Hindlimb muscle (tissue), 1 donor: ENCODE measurements around the gene BAIAP3. TPM values are rescaled to one million over a fixed set of nuclear protein-coding genes. Genes with fewer than 3 reads are reported as not detected.
"Not testable (repeated sequence)": the region's sequence is repeated elsewhere in the genome, so short reads cannot be mapped to it uniquely, and the experiment has no call there.

Experiments used
- DNase-seq: peaks from one replicate; pipeline ENCODE4 v3.0.0-alpha.2; 2013
- polyA plus RNA-seq: library from polyadenylated mRNA; unstranded; fragments of 120-200 nt; gene quantifications from one replicate; pipeline ENCODE4 v1.2.1, GENCODE V29; 2013; ENCODE audit not compliant: insufficient read length

Gene BAIAP3
- polyA plus RNA-seq = 0.72 TPM

DNA sequence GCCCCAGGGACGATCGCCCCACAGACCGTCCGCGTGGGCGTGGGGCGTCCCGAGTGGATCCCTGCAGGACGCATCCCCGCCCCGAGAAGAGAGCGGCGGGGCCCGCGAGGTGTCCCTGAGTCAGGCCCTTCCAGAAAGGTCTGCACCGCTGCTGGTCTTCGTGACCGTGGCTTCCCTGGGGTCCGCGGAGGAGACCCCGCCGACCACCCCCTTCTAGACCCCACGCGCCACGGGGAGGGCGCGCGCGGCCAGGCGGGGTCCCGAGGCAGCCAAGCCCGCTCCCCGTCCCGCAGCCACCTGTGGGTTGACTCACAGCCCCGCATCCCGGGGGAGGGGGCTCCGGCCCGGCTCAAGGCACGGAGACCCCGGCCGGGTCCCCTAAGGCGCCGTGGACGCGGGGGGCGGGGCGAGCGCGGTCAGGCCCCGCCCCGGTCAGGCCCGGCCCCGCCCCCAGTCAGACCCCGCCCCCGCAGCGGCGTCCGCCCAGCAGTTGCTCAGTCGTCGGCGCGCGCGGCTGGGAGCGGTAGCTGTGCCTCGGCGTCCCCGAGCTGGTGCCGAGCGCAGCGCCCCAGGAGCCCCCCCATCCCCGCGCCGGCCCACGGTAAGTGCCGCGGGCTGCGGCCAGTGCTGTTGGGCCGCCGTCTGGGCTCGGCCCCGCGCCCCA lies at the start of gene BAIAP3:
Gene BAIAP3, plus strand, starts transcription at position 497 of the 664 bp plus-strand sequence. CDS start 4,905 bp downstream, outside the sequence.
- DNase-seq = no peak

GRCh38 chr16:1283996-1284616 lies 49.3 kb upstream of the BAIAP3 start:
- no peak for DNase-seq

DNA sequence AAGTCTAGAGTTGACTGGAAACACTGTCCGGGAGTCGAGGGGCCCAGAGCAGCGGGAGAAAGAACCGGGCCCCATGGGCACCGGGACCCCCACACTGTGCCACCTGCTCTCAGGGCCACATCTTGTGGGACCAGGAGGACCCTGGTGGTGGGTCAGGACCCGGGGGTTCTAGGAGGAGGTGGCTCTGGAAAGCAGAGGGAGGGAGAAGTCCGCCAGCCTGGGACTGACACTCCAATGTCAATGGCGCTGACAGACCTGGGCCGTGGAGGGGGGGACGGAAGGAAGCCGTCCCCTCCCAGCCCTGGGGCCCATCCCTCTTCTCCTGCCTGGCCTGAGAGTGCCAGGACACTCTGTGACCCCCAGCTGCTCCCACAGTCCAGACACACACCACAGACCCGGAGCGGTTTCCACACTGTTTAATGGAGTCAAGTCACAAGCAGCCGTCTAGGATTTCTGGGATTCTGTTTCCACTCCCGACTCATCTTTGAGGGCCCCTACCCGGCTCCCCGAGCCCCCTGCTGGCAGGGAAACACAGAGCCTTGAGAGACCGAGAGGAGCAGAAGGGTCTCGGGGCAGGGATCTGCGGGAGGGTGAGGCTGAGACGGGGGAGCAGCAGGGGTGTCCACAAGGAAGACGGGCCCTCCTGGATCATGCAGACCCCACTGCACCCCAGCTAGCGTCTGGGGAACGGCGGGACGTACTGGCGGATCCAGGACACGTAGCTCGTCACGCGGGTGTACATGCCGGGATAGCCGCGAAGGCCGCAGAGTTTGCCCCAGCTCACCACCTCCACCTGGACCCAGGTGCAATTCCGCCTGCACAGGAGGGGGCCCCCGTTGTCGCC lies 47.6 kb upstream of the BAIAP3 start:
- no peak for DNase-seq

- no peak for DNase-seq
Observed at GRCh38 chr16:1286513-1287094, 46.8 kb upstream of the BAIAP3 start.

GRCh38 chr16:1287982-1288670 lies 45.3 kb upstream of the BAIAP3 start:
- DNase-seq = no peak

DNA sequence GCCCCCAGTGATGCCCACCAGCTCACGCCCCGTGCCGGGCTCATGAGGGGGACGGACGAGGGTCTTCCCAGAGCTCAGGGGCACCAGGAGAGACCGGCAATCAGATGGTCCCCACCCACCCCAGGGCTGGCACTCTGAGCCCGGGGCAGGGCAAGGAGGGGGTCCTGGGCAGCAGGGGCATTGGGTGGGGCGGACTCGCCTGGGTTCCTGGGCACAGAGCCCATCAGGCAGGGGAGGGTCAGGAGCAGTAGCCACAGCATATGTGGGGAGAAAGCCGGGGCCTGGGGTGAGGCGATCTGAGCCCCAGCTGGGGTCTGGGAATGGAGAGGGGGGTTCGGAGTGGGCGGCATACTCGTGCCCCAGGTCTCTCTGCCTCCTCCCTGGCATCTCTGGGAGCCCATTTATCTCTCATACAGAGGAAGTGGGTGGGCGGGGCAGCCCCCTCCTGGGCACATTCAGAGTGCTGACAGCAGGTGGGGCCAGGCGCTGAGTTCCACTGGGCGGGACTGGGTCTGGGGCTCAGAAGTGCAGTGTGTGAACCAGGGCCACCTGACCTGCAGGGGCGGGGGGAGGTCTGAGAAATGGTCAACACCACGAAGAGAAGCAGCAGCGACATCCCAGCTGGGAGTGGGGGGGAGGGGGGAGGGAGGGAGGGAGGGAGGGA lies 44.5 kb upstream of the BAIAP3 start:
- no peak for DNase-seq

DNA sequence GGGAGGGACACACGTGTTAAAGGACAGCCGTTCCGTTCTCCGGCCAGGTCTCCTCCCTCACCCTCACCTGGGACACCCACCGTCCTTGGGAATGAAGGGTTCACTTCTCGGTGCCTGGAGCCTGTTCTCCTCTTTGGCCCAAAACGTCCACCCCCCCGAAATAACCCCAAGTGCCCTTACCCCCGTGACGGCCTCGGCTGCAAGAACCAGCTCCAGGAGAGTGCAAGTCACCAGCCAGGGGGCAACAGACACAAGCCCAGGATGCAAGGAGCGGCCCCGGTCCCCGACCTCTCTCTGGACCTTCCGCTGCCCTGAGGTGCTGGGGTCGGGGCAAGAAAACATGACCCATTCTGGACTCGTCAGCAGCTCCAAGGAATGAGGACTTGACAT lies 44.0 kb upstream of the BAIAP3 start:
- no peak for DNase-seq

DNA sequence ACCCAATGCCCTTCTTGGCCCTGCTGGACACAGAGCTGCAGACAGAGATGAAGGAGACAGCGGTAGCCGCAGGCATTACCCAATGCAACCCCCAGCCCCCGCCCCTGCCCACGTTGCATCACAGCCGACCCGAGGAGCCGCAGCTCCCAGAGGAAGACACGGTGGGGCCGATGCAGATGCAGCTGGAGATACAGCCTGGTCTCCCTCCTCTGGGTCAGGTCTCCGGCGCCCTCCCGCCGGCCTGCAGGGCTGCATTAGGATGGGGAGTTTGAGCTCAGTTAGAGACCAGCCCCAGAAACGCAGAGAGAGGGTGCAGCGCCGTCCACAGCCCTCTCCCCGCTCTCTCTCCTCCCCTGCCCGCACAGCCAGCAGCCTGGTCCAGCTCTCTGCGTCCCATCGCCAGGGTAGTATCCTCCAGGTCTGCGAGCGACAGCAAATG lies 43.4 kb upstream of the BAIAP3 start:
- no peak for DNase-seq

GRCh38 chr16:1290860-1291575 lies 42.4 kb upstream of the BAIAP3 start:
- no peak for DNase-seq

GRCh38 chr16:1291576-1291974 lies 41.9 kb upstream of the BAIAP3 start:
- no peak for DNase-seq

GRCh38 chr16:1292208-1292607 lies 41.2 kb upstream of the BAIAP3 start:
- not testable (repeated sequence) for DNase-seq

GRCh38 chr16:1292808-1293207 lies 40.6 kb upstream of the BAIAP3 start:
- not testable (repeated sequence) for DNase-seq

GRCh38 chr16:1293921-1294656 lies 39.4 kb upstream of the BAIAP3 start:
- DNase-seq = no peak

- no peak for DNase-seq
Observed at GRCh38 chr16:1295465-1295864, 38.0 kb upstream of the BAIAP3 start.

DNA sequence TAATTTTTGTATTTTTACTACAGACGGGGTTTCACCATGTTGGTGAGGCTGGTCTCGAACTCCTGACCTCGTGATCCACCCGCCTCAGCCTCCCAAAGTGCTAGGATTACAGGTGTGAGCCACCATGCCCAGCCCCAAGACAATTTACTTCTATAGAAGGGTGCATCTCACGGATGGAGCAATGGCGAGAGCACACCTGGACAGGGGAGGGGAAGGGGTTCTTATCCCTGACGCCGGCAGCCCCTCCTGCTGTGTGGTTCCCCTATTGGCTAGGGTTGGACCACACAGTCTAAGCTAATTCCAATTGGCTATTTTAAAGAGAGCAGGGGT lies 36.8 kb upstream of the BAIAP3 start:
- not testable (repeated sequence) for DNase-seq

GRCh38 chr16:1297018-1297696 lies 36.3 kb upstream of the BAIAP3 start:
- no peak for DNase-seq

DNA sequence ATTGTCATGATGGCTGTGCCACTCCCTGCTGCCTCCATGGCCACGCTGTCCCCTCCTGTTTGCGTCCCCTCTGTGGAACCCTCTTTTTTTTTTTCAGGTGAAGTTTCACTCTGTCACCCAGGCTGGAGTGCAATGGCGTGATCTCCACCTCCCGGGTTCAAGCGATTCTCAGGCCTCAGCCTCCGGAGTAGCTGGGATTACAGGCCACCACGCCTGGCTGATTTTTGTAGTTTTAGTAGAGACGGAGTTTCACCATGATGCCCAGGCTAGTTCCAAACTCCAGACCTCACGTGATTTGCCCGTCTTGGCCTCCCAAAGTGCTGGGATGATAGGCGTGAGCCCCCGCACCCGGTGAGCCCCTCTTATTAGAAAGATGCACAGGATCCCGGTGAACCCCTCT lies 35.0 kb upstream of the BAIAP3 start:
- DNase-seq = no peak

GRCh38 chr16:1299012-1299867 lies 34.2 kb upstream of the BAIAP3 start:
- no peak for DNase-seq

GRCh38 chr16:1299868-1300203 lies 33.6 kb upstream of the BAIAP3 start:
- no peak for DNase-seq
